Right ventricle myocardium inferior (tissue), 1 donor: ENCODE measurements around the gene SSR2. TPM values are rescaled to one million over a fixed set of nuclear protein-coding genes. Genes with fewer than 3 reads are reported as not detected.
"Not testable (repeated sequence)": the region's sequence is repeated elsewhere in the genome, so short reads cannot be mapped to it uniquely, and the experiment has no call there.

ENCODE experiments used
- ATAC-seq: fragments of 200-7000 bp; cut with Tn5 transposase; one replicate; pipeline ENCODE4 v1.9.1; 2020; ENCODE audit warnings: mild to moderate bottlenecking, moderate library complexity
- DNase-seq: peaks from one replicate; pipeline ENCODE4 v3.0.0; 2021; ENCODE audit errors: missing footprints
- intact Hi-C: fragments of 100-400 bp; cut with DNase I; formaldehyde crosslinking; loops from one replicate; pipeline ENCODE4 v1.11.0; 2022
- total RNA-seq: library from RNA; stranded (reverse); fragmentation: NEBNext Ultra II Directional; extraction: Animal tissue kit (Norgen Biotek cat#: 25700); gene quantifications from one replicate; pipeline ENCODE4 v1.2.1, GENCODE V29; 2021
- donor health status: DM: no; HTN: yes; CAD: no; lungs with severe emphysema.

Gene SSR2
- total RNA-seq, 1 donor from 2014 or later = 79.9 TPM

DNA sequence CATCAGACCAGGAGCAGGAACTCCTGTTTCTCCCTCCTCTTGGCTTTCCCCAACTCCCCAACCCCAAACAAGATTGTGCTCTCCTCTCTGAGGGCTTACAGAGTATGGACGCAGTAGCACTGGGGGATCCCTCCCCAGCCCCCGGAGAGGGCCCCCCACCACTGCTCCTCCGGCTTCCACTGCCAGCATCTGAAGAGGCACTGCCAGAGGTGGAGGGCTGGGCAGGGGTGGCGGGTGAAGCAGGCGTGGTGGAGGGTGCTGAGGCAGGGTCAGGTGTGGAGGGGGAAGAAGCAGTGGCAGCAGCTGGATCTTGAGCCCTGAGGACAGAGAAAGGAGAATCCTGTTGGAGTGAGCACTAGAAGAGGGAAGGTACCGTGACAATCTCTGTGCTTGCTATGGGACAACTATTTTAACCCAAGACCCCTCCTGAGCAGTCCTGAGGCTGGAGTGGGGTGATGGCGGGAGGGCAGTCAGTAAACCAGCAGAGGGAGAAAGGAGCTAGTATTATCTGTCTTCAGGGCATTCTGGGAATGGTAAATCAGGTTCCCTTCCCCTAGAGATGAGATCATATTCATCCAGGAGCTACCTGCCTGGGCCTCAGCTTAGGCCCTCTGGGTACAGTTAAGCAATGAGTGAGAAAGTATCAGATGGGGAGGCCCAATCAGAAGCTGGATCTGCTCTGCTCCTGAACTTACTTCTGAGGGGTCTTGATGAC lies 30.4 kb upstream of the SSR2 start:
- DNase-seq (no peak), ATAC-seq (no peak)
- intact Hi-C loops = loop anchor here (5.0 kb wide), 1 partner anchor 119 kb away; the partner anchor contains the start of gene KHDC4

DNA sequence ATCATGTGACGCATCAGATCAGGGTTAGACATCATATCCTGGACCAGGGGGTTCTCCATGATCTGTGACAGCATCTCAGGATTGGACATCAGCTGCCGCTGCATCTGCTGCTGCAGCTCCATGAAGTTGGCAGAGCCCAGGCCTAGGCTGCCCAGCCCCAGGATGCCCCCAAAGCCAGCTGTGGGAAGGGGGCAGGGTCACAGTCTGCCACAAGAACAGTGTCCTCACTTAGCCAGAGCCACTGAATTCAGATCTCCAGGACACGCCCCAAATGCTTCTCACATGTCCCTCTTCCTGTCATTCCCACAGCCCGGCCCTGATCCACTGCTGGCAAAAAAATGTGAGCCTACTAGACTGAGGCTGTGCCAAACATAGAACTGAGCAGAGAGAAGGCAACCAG lies 29.6 kb upstream of the SSR2 start:
- DNase-seq (no peak), ATAC-seq (no peak)
- intact Hi-C loops = loop anchor here (5.0 kb wide), 1 partner anchor 118 kb away; the partner anchor contains the start of gene KHDC4

DNA sequence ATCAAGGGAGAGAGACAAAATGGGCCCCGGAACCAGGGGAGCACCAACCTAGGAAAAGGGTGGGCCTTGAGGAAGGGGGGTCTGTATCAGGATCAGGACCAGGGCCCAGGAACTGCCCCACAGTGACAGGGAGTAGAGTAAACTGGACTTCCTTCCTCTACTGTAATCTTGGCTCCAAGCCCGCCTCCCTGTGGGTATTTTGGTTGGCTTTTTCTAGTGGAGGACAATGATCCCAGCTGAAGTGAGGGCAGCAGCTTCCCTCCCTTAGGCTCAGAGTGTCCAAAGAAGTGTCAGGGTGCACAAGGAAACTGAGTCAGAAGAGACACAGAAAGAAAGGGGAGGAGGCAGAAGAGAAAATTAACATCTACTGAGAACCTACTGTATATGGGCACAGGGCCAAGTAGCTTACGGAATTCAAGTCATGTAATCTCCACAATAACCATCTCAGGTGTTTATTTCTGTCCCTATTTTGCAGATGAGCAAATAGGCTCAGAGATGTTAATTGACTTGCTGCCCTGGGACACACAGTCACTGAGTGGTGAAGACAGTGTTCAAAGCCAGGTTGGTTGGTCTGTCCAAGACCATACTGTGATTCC lies 28.0 kb upstream of the SSR2 start:
- DNase-seq (no peak), ATAC-seq (no peak)
- intact Hi-C loops = no loop called here

DNA sequence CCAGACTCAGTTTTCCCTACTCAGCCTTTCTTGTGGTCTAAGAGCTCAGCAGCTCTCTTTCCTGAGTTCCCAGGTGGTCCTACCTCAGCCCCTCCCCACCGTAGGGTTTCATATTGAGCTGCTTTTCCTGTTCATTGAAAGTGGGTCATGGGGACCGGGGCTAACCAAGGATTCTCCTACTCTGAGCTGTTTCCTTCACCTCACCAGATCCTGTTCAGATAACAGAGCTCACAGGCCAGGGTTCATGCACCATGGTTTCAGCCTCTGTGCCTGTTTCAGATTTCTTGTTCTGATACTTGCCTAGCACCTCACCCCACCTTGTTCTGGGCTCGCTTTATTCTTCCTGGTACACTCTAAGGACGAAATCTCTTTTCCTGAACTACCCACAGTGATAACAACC lies 24.3 kb upstream of the SSR2 start:
- intact Hi-C loops = no loop called here
- ATAC-seq (no peak), DNase-seq (no peak)

DNA sequence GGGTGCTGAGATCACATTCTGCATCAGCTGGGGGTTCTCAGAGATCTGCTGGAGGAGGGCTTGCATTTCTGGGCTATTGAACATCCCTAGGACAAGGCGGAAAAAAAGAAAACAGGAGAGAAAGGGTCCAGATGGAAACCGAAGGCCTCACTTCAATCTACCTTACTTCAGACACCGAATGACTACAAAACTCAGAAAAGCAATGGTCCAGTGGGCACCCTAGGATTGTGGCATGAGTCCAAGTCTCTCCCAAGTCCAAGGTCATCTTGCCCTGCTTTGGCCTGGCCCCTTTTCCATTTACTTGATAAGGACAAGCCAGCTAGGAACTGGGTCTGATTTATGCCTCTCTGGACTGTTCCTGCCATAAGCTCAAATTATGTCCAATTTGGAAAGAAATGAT lies 22.1 kb upstream of the SSR2 start:
- no peak for DNase-seq
- ATAC-seq = no peak
- intact Hi-C loops = no loop called here

DNA sequence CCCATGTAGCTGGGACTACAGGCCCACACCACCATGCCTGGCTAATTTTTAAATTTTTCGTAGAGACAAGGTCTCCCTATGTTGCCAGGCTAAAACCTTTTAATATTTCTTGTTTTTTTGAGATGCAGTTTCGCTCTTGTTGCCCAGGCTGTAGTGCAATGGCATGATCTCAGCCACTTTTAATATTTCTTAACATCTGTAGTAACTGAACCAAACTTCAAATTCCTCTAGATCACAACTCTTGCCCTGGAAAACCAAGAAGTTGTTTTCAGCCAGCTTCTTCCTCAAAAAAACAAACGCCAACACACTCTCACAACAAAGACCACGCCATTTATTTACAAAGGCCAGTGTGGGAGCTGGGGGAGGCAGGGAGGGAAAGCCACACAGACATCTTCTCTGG lies 14.2 kb upstream of the SSR2 start:
- intact Hi-C loops, DNase-seq, ATAC-seq: not testable (repeated sequence)

DNA sequence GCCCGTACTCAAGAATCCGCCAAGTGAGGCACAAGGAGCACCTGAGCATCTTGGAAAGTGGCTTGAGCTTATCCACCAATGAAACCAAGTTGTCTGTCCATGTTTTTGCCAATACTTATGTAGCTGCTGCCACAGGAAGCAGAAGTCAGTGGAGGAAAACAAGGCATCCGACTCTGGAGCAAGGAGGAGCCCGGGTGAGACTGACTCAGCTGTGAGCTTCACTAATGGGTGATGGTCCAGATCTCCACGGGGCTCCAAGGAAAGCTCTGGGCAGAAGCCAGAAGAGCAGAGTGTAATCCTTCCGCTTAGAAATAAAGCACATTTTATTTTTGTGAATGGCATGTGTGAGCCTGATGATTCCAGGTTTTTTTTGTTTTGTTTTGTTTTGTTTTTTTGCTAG lies 12.3 kb upstream of the SSR2 start:
- DNase-seq (no peak), ATAC-seq (no peak)
- intact Hi-C loops = no loop called here

DNA sequence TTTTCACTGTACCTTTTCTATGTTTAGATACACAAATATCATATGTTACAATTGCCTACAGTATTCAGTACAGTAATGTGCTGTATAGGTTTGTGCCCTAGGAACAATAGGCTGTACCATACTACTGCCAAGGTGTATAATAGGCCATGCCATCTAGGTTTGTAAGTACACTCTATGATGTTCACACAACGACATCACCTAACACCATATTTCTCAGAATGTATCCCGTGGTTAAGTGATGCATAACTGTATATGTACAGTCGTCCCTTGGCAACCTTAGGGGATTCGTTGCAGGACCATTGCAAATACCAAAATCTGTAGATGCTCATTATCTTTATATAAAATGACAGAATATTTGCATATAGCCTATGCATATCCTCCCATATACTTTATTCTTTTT lies 5.8 kb upstream of the SSR2 start:
- ATAC-seq = no peak
- intact Hi-C loops = no loop called here

DNA sequence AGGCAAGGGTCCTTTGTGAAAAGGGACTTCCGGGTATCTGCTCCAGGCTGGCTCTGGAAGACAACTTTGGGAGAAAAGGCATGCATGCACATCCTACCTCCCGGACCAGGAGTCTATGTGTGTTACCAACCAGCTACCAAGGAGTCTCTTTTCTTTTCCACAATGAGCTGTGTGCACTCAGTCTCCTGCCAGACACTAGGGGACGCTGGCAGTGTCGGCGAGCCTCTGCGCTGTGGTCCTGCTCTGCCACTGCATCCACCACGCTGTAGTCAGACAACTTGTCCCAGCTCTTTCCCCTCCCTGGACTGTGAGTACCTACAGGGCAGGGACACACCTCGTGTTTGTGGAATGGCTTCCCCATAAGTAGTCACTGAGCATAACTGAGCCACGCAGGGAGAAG lies 5.1 kb upstream of the SSR2 start:
- no peak for DNase-seq
- peak; percentile 62 for ATAC-seq
- intact Hi-C loops = no loop called here

More for the DNA sequence above, 5.8 kb upstream of the SSR2 start:
- DNase-seq = no peak

DNA sequence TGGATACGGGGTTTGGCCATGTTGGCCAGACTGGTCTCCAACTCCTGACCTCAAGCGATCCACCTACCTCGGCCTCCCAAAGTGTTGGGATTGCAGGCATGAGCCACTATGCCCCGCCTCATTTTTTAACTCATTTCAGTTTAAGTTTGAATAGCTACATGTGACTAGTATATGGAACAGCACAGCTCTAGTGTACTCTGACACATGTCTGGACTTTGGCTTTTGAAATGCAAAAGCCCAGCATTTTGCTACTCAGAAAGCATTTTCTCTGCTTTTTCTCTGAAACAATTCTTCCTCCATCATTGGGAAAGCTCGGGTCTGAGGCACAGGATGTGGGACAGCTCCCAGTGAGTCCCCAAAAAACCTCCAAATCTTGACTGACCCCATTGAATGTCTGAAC lies 4.0 kb upstream of the SSR2 start:
- no peak for DNase-seq
- no peak for ATAC-seq
- intact Hi-C loops = no loop called here

DNA sequence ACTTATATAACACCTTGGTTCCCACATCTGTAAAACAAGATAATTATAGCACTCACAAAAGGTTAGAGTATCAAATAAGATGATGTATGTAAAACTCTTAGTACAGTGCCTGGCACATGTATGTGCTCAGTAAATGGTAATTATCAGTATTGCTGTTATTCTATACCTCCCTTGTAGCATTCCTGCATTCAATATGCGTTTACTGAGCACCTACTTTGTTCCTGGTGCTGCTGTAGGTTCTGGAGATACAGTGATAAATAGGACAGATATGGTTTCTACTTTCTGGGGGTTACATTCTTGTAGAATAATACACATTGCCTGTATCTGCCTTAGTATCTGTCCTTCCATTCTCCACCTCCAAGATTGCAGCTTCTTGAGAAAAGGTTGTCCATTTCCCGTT lies 1.2 kb upstream of the SSR2 start:
- ATAC-seq (no peak), DNase-seq (no peak)
- intact Hi-C loops = loop anchor here (2.0 kb wide), 1 partner anchor 31 kb away; the partner anchor contains the start of gene UBQLN4

DNA sequence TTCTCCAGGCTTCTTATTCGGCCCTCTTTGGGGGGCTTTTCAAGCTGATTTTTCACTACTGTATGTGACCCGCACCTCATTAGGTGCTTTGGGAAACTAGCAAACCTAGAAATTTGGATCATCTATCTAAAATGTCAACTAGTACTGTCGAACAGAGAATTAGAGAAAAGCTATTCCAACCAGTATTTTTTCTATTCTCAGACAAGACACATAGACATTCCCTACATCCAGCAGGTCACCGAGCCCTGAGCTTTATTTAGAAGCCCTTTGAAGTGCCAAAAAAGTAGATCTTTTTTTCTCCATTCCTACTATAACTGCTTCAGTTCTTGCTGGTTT lies 310 bp upstream of the SSR2 start:
- ATAC-seq = no peak
- no peak for DNase-seq
- intact Hi-C loops = loop anchor here (2.0 kb wide), 1 partner anchor 32 kb away; the partner anchor contains the start of gene UBQLN4

DNA sequence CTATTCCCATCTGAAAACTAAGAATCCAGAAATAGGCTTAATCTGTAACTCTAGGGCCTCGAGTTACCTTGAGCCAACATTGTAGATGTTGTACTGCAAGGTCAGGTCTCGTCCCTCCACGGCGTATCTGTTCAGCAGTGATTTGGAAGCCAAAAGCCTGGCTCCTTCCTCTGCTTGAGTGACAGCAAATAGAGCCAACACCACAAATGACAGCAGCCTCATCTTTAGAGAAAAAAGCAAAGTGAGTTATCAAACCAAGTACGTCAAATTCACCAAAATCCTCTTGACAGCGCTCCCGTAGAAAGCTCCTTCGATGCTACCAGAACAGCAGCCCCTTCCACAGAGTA lies 832 bp downstream of the SSR2 start:
- intact Hi-C loops = loop anchor here (2.0 kb wide), 1 partner anchor 33 kb away; the partner anchor contains the start of gene UBQLN4

DNA sequence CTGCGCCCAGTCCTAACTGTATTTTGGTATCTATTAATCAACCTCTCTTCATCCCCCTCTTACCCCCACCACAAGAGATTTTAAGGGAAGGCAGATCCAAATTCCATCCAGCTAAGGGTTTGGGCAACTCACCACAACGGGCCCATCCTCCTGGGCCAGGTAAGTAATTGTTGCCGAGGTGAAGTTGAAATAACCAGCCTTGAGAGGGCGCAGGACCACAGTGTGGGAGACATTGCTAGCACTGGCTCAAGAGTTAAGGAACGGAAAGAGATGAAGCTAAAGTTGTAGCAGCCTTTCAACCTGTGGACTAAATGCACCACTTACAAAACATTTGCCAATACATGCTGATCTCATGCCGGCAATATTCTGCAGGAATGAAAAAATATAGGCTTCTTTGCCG lies 5.9 kb downstream of the SSR2 start:
- no peak for ATAC-seq
- DNase-seq = no peak
- intact Hi-C loops = no loop called here

More for the DNA sequence above, 832 bp downstream of the SSR2 start:
- ATAC-seq (no peak), DNase-seq (no peak)

DNA sequence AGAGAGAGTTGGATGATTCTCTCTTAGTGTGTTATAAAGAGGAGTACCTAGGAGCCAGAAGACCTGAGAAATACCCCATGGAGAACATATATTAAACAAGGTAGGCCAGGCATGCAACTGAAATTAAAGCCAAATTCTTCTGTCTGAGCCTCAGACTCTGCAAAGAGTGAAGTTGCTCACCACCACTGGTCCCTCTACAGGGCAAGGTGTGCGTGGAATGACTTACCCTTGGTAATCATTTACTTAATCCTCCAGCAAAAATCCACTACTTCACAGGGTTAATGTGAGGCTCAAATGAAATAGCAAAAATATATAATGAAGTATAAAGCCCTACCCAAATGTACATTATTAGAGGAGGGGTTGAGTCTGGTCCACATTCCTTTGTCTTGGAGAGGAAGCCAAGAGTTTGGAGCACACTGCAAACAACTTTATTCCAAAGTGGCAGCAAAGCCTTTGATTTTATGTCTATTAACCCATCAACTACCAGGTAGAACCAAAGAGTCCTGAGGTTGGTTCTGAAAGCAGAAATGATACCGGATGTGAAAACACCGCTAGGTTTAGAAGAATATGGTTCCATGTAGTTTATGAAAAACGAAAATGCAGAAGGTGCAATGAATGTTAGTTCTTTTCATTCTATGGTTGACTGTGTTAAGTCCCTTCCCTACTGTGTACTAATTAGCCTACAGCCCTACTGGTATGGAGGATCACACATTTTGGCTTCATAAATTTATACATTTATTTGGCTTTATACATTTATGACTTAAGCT lies 8.5 kb downstream of the SSR2 start:
- ATAC-seq = no peak
- no peak for DNase-seq
- intact Hi-C loops = no loop called here

DNA sequence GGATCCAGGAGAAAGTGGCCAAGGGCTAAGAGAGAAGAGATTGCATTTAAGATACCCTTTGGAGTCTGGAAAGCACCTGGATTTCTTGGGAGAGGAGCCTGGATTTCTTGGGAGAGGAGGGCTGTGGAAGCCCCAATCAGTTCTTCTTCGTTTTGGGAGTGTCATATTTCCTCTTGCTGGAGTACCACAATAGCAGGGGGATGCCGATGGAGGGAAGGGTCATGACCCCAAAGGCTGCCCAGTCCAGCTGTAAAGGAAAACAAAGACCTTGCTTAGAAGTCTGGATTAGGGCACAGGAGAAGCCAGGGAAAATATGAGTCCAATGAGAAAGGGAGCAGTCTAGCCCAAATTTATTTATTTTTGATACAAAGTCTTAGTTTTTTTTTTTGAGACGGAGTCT lies 11.3 kb downstream of the SSR2 start:
- ATAC-seq (no peak), DNase-seq (no peak)
- intact Hi-C loops = no loop called here

DNA sequence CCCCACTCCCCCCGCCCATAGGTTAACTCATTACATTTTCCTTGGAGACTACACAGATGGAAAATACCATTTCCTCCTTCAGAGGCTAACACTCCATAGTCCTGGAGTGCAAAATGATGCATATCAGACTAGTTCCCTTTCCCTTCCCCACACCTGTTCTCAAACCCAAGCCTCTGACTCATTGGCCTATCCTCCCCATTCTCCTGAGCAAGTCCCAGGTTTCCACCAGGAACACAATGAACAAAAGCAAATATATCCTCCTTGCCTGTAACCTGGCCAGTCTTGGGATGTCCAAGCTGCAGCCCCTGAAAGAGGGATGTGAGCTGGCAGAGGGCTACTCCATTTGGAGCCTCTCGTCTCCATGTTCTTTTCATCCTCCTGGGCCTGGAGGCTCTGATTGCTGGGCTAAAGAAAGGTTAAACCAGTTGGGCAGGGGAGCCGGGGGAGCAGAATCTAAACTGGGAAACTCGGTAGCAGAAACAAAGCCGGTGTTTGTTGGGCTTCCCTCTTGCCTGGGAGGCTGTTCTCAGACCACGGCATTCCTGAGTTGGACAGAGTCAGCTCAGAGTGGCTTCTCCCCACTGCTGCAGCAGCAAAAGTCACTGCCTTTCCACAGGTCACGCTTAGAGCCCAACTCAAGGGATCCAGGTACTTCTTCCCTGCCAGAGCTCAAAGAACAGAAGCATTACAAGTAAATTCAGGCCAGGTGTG lies 13.9 kb downstream of the SSR2 start:
- intact Hi-C loops = no loop called here

DNA sequence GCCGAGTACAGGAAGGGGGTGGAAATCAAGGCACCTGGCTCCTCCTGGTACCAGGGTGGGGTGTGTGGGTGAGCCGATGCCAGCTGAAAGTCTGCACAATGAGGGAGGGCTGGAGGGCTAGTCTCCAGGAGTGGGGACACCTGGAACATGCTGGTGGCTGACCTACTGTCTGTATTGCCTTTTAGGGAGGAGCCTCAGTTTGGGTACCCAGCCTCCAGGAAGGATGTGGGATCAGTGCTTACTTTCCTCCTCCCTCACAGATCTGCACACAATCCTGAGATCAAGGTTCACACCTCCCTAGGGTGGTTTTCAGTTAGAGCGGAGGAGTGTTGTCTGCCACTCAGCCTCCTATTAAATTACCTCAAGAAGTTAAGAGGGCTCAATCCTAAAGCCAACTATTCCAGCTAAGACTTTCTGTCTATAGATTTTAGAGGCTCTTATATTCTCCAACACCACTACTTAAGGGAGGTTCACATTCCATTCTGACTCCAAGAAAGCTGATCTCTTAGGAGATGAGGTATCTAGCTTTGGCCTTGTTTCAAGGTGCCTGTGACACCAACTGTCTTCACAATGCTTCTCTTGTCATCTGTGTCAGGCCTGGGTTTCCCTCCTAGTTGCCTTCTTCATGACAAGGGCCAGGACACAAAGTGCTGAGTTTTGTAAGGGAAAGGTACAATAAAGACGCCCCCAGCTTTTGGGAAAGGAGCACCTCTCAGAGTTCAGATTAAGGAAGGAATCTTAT lies 15.7 kb downstream of the SSR2 start:
- intact Hi-C loops = no loop called here
- ATAC-seq (no peak), DNase-seq (no peak)

More for the DNA sequence above, 13.9 kb downstream of the SSR2 start:
- ATAC-seq = no peak
- DNase-seq = no peak

DNA sequence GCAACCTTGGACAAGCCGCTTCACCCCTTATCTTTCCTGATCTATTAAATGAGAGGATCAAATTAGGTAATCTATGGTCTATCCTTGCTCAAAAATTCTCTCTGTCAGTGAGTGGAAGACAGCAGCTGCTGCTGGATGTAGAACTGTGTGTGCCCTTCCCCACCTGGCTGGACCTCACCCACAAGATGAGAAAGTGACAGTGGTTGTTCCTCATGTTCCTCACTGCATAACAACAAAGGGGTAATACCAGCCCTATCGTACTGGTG lies 16.9 kb downstream of the SSR2 start:
- no peak for DNase-seq
- intact Hi-C loops = no loop called here
- no peak for ATAC-seq
